Common myeloid progenitor, CD34-positive (primary cell): ENCODE measurements around the gene ABHD4.

Source experiments
- CTCF ChIA-PET: fragments of 350-600 bp; sonication (Branson Sonifier 250); formaldehyde crosslinking; loops from one replicate; lab custom pipeline; 2021; ENCODE audit warnings: antibody characterized with exemption; lab: Charles Lee
- POLR2A ChIA-PET: fragments of 350-600 bp; sonication (Branson Sonifier 250); formaldehyde crosslinking; loops from one replicate; lab custom pipeline; 2021; ENCODE audit warnings: antibody characterized with exemption; lab: Charles Lee
- DNase-seq, 3 donors: peaks; one replicate each; pipeline versions ENCODE4 v3.0.0 to v3.0.0-alpha.2; 2013
- H3K27ac ChIP-seq, 2 experiments: 1 replicate in 1 of 2; 2 replicates in 1 of 2; pipeline ENCODE4 v1.7.0; 2013; ENCODE audit warnings: inconsistent platforms in 2 of 2, low read length in 2 of 2, mild to moderate bottlenecking in 2 of 2, low read depth in 1 of 2, moderate library complexity in 1 of 2; ENCODE audit not compliant: severe bottlenecking in 2 of 2, insufficient read depth in 1 of 2, poor library complexity in 1 of 2
- H3K27me3 ChIP-seq, 5 experiments: replicated peaks in 2 of 5; 1 replicate in 3 of 5; 2 replicates in 2 of 5; pipeline versions ENCODE4 v1.6.1 to v1.7.0; 2013; ENCODE audit warnings: low read length in 4 of 5, mild to moderate bottlenecking in 2 of 5, moderate library complexity in 2 of 5, inconsistent platforms in 1 of 5; ENCODE audit not compliant: insufficient read depth in 5 of 5, control insufficient read depth in 4 of 5
- H3K36me3 ChIP-seq, 4 experiments: 1 replicate in 2 of 4; 2 replicates in 2 of 4; pipeline versions ENCODE4 v1.6.1 to v1.7.0; 2013; ENCODE audit warnings: low read length in 3 of 4, control low read depth in 1 of 4, mild to moderate bottlenecking in 1 of 4; ENCODE audit not compliant: control insufficient read depth in 4 of 4, insufficient read depth in 4 of 4
- H3K4me1 ChIP-seq, 4 experiments: 1 replicate in 3 of 4; 2 replicates in 1 of 4; pipeline versions ENCODE4 v1.6.1 to v1.7.1; 2013; ENCODE audit warnings: low read length in 3 of 4, mild to moderate bottlenecking in 3 of 4, control low read depth in 1 of 4, inconsistent platforms in 1 of 4, moderate library complexity in 1 of 4; ENCODE audit not compliant: control insufficient read depth in 4 of 4, insufficient read depth in 4 of 4; ENCODE audit errors: control extremely low read depth in 1 of 4
- H3K4me3 ChIP-seq, 7 experiments: 1 replicate in 4 of 7; 2 replicates in 3 of 7; pipeline versions ENCODE4 v1.5.1 to v1.7.0; 2013; ENCODE audit warnings: mild to moderate bottlenecking in 7 of 7, low read length in 6 of 7, moderate library complexity in 6 of 7, inconsistent platforms in 2 of 7, low read depth in 2 of 7, control low read depth in 1 of 7; ENCODE audit not compliant: insufficient read depth in 4 of 7, control insufficient read depth in 1 of 7; ENCODE audit errors: extremely low read depth in 1 of 7
- H3K9me3 ChIP-seq, 5 experiments: 1 replicate in 4 of 5; 2 replicates in 1 of 5; pipeline versions ENCODE4 v1.6.1 to v1.7.1; 2013; ENCODE audit warnings: low read length in 4 of 5, mild to moderate bottlenecking in 2 of 5, inconsistent platforms in 1 of 5, low read depth in 1 of 5, moderate library complexity in 1 of 5; ENCODE audit not compliant: control insufficient read depth in 4 of 5, insufficient read depth in 2 of 5; ENCODE audit errors: control extremely low read depth in 1 of 5
- WGBS: methylation state at CpG from one replicate; pipeline ENCODE4 v1.1.5; 2013; ENCODE audit not compliant: insufficient coverage; 5-methylcytosine and 5-hydroxymethylcytosine counted together

Gene ABHD4

GRCh38 chr14:22601996-22602395 is 3.9 kb downstream of the ABHD4 start:
- Histone ChIP-seq H3K9me3 (no peaks in the 10 kb centered on the region), H3K4me3 (no peak overlapping the region), H3K36me3 (peaks cover 24 to 53% (median 28%) of the 10 kb centered on the region in 4 experiments), H3K27me3 (no peaks in the 10 kb centered on the region), H3K4me1 (peaks cover 14 to 45% (median 31%) of the 10 kb centered on the region in 4 experiments), H3K27ac (no peak overlapping the region)
- 43% methylated on average over 5 of the region's 5 CpGs for WGBS
- CTCF ChIA-PET = interaction anchor here (0.7 to 1.5 kb wide), 5 partner anchors 9 to 56 kb away, joined by 3 to 5 read pairs (median 3); partner anchors contain the start of gene DAD1
- peak in 1 of 3 donors; percentile 19 for DNase-seq
- POLR2A ChIA-PET = no interaction called here

- Histone ChIP-seq H3K36me3 (peaks cover 26 to 62% (median 33%) of the 10 kb centered on the region in 4 experiments), H3K9me3 (no peaks in the 10 kb centered on the region), H3K4me3 (no peak overlapping the region), H3K27me3 (no peaks in the 10 kb centered on the region), H3K4me1 (peaks cover 9 to 39% (median 29%) of the 10 kb centered on the region in 4 experiments), H3K27ac (no peak overlapping the region)
- DNase-seq = no peak
- ChIA-PET POLR2A (no interaction called here), CTCF (interaction anchor here (1.5 to 1.6 kb wide), 3 partner anchors 8 to 55 kb away, joined by 3 to 5 read pairs (median 3); partner anchors contain the start of gene DAD1)
Measured at GRCh38 chr14:22602862-22603261, 4.8 kb downstream of the ABHD4 start.

- Histone ChIP-seq H3K36me3 (peaks cover 32 to 89% (median 53%) of the 10 kb centered on the region in 4 experiments), H3K27me3 (no peaks in the 10 kb centered on the region), H3K4me3 (no peak overlapping the region), H3K27ac (no peak overlapping the region), H3K4me1 (peaks cover 0 to 9% (median 4%) of the 10 kb centered on the region in 4 experiments), H3K9me3 (no peaks in the 10 kb centered on the region)
- DNase-seq = no peak
- CTCF ChIA-PET = interaction anchor here (1.5 kb wide), 1 partner anchor 266 kb away, joined by 3 read pairs; no protein-coding TSS in a partner anchor
- WGBS = 100% methylated on average over 1 of the region's 6 CpGs
- POLR2A ChIA-PET = no interaction called here
Measured at GRCh38 chr14:22606380-22606779, 8.3 kb downstream of the ABHD4 start.

- H3K36me3 ChIP-seq = peaks cover 29 to 90% (median 53%) of the 10 kb centered on the region in 4 experiments
- no peak overlapping the region for H3K4me3 ChIP-seq
- no peaks in the 10 kb centered on the region for H3K9me3 ChIP-seq
- no peaks in the 10 kb centered on the region for H3K27me3 ChIP-seq
- no peak overlapping the region for H3K27ac ChIP-seq
- no peak for DNase-seq
- CTCF ChIA-PET = no interaction called here
- peaks cover 0 to 2% (median 0%) of the 10 kb centered on the region in 4 experiments for H3K4me1 ChIP-seq
- POLR2A ChIA-PET = no interaction called here
- WGBS = 94% methylated on average over 3 of the region's 3 CpGs
Measured at GRCh38 chr14:22607291-22607690, 9.2 kb downstream of the ABHD4 start.

GRCh38 chr14:22610931-22611330 is 12.8 kb downstream of the ABHD4 start:
- ChIA-PET CTCF (interaction anchor here (1.5 kb wide), 2 partner anchors 9 to 14 kb away, joined by 4 to 5 read pairs; no protein-coding TSS in a partner anchor), POLR2A (no interaction called here)
- H3K27ac ChIP-seq = no peak overlapping the region
- DNase-seq = no peak
- H3K36me3 ChIP-seq = peaks cover 9 to 62% (median 33%) of the 10 kb centered on the region in 4 experiments
- H3K4me1 ChIP-seq = peaks cover 0 to 3% (median 0%) of the 10 kb centered on the region in 4 experiments
- no peaks in the 10 kb centered on the region for H3K9me3 ChIP-seq
- H3K27me3 ChIP-seq = no peaks in the 10 kb centered on the region
- H3K4me3 ChIP-seq = no peak overlapping the region
- 100% methylated on average over 1 of the region's 2 CpGs for WGBS

GRCh38 chr14:22613106-22613695 is 15.1 kb downstream of the ABHD4 start:
- no peak for DNase-seq
- Histone ChIP-seq H3K27me3 (no peaks in the 10 kb centered on the region), H3K9me3 (no peaks in the 10 kb centered on the region), H3K4me1 (peaks cover 0 to 3% (median 0%) of the 10 kb centered on the region in 4 experiments), H3K36me3 (peaks cover 6 to 39% (median 21%) of the 10 kb centered on the region in 4 experiments), H3K27ac (no peak overlapping the region), H3K4me3 (no peak overlapping the region)
- WGBS = 69% methylated on average over 2 of the region's 2 CpGs
- CTCF ChIA-PET = interaction anchor here (1.2 to 1.4 kb wide), 2 partner anchors 14 to 43 kb away, joined by 3 to 4 read pairs; partner anchors contain the start of gene ABHD4
- POLR2A ChIA-PET = no interaction called here

GRCh38 chr14:22613736-22614239 is 15.7 kb downstream of the ABHD4 start:
- 93% methylated on average over 1 of the region's 3 CpGs for WGBS
- H3K27ac ChIP-seq = no peak overlapping the region
- peaks cover 0 to 3% (median 0%) of the 10 kb centered on the region in 4 experiments for H3K4me1 ChIP-seq
- H3K27me3 ChIP-seq = no peaks in the 10 kb centered on the region
- H3K9me3 ChIP-seq = no peaks in the 10 kb centered on the region
- POLR2A ChIA-PET = no interaction called here
- DNase-seq = no peak
- H3K4me3 ChIP-seq = no peak overlapping the region
- peaks cover 6 to 35% (median 20%) of the 10 kb centered on the region in 4 experiments for H3K36me3 ChIP-seq
- CTCF ChIA-PET = interaction anchor here (1.2 kb wide), 1 partner anchor 15 kb away, joined by 4 read pairs; the partner anchor contains the start of gene ABHD4
